LNCaP clone FGC (cell line): ENCODE results near the gene MSANTD1.

Source experiments
- DNase-seq: peaks from one replicate; pipeline ENCODE4 v3.0.0-alpha.2; 2011; ENCODE audit warnings: low read depth
- H3K4me3 ChIP-seq: 2 replicates; pipeline ENCODE4 v1.5.1; 2011; ENCODE audit warnings: mild to moderate bottlenecking, low read depth, low read length, control low read depth
- TF ChIP-seq, protein P1 (sequence below): IDR thresholded peaks from 2 replicates; pipeline ENCODE4 v1.5.1; 2012; ENCODE audit warnings: mild to moderate bottlenecking; ENCODE audit not compliant: control insufficient read depth, insufficient read depth; ENCODE audit errors: extremely low read depth

The MSANTD1 gene

DNA sequence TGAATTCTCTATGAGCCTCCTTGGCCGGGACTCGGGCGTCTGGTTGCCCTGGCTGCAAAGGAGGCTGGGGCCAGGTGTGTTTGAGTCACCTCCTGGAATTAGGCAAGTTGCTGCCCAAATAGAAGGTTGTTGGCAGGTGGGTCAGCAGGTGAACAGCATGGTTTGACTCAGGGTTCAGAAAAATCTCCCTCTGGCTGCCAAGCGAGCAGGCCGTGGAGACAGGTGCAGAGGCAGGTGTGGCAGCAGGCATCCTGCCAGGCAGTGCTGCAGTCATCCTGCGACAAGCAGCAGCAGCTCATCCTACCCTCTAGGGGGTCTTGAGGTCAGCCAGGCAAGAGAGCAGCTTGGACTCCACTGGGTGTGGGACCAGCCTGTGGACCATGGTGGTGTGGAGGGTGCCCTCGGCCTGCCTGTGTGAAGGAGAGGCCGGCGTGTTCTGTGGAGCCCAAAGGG lies 8.2 kb downstream of the MSANTD1 start:
- TF ChIP-seq, protein P1, sequence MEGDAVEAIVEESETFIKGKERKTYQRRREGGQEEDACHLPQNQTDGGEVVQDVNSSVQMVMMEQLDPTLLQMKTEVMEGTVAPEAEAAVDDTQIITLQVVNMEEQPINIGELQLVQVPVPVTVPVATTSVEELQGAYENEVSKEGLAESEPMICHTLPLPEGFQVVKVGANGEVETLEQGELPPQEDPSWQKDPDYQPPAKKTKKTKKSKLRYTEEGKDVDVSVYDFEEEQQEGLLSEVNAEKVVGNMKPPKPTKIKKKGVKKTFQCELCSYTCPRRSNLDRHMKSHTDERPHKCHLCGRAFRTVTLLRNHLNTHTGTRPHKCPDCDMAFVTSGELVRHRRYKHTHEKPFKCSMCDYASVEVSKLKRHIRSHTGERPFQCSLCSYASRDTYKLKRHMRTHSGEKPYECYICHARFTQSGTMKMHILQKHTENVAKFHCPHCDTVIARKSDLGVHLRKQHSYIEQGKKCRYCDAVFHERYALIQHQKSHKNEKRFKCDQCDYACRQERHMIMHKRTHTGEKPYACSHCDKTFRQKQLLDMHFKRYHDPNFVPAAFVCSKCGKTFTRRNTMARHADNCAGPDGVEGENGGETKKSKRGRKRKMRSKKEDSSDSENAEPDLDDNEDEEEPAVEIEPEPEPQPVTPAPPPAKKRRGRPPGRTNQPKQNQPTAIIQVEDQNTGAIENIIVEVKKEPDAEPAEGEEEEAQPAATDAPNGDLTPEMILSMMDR = no peak
- peak; percentile 11 for DNase-seq

DNA sequence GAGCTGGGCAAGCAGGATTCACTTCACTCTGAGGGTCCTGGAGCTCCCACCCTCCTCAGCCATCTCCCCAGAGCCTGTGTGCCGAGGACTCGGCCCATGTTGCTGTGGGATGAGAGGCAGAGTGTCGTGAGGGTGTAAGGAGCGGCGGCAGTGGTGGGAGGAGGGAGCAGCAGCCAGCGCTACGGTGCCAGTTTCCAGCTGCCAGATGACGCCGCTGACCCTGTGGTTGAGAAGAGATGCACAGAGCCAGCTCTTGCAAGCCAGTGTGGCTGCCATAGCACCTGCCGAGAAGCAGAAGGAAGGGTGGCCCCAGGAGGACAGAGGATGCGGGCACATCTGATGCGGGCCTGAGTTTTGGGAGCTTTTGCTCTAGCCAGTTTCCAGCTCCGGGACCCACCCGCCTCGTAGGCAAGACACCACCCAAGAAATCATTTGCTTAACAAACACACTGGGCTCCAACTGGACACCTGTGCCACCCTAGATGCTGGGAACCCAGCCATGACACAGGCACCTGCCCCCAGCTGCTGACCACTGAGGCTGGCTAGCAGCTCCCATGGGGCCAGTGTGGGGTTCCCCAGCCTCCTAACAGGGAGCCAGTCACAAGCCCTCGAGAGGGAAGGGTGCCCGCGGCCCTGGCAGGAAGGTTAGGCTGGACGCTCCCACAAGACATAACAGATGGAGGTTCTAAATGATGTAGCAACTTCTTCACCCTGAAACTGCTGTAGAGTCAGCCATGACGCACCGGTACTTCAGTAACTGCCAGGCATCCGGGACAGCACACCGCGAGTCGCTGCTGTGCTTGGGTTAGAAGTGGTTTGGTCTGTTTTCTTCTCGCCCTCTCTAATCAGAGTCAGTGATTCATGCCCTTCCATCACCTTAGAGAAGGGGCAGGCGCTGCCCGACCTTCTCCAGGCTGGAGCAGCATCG lies 8.9 kb downstream of the MSANTD1 start:
- no peak overlapping the region for H3K4me3 ChIP-seq
- TF ChIP-seq, protein P1 = no peak
- DNase-seq = no peak

More for the DNA sequence above, 8.2 kb downstream of the MSANTD1 start:
- no peak overlapping the region for H3K4me3 ChIP-seq

DNA sequence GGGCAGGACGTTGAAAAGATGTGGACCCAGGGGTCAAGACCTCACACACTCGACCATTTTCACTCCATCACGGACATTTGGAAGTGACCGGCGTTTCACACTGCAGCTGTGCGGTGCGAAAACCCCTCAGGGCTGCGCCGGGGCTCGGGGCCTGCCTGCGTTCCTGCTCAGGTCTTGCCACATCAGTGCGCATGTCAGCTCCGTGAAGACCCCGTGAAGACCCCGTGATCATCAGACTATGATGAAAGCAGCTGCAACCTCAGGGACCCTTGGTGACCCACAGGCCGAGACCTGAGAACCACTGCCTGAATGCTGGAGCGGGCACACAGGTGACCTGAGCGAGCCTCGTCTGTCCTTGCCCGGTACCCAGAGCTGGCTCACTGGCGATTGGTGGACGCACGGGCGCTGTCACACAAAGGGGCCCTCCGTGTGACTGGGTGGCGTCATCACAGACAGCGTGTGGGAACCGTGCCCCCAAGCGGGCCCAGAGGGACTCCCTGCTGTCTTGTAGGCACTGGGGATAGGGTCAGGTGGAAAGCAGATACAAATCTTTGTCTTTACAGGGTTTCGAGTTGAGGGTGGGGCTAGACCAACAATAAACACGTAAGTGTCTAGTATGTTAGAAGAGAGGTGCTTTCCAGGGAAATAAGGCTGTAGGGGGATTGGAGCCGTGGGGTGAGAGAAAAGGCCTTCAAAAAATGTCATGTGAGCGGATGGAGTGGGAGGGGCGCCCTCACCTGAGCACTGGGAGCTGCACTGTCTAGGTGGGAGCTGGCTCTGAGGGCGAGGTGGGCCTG lies 12.7 kb downstream of the MSANTD1 start:
- no peak for DNase-seq
- TF ChIP-seq, protein P1 = no peak
- H3K4me3 ChIP-seq = no peak overlapping the region

DNA sequence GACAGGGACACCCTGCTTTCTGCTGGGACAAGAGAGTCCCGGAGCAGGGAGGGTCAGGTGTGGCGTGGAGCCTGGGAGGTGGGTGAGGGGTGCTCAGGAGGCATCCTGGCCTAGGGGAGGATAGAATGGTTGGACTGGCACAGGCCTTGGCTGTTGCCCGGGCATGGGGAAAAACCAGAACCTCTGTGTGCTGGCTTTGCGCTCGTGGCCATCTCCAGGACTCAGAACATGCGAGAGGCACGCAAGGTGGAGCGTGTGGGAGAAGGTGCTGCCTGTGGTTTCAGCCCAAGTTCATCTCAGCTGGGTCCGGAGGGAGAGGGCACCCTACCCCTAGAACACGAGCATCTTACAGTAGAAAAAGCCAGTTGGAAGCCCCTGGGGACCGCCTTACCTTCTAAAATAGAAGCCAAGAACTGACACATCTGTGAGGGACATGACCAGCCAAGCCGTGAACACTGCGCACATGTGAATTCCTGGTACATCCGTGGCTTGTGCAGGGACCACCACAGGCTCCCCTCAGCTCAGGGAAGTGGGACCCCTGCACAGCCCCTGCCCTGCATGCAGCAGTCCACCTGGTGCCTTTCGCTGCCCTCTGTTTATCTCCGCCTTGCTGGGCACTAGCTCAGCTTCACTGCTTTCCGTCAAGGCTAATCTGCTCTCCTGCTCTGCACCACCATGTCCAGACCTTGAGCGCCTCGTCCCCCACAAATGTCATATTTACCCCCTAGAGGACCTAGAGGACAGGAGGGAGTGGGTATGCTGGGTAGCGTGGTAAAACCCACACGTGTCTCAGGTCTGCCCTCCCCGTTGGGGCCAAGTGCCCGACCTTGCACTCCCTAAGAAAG lies 13.5 kb downstream of the MSANTD1 start:
- TF ChIP-seq, protein P1 = no peak
- no peak for DNase-seq

DNA sequence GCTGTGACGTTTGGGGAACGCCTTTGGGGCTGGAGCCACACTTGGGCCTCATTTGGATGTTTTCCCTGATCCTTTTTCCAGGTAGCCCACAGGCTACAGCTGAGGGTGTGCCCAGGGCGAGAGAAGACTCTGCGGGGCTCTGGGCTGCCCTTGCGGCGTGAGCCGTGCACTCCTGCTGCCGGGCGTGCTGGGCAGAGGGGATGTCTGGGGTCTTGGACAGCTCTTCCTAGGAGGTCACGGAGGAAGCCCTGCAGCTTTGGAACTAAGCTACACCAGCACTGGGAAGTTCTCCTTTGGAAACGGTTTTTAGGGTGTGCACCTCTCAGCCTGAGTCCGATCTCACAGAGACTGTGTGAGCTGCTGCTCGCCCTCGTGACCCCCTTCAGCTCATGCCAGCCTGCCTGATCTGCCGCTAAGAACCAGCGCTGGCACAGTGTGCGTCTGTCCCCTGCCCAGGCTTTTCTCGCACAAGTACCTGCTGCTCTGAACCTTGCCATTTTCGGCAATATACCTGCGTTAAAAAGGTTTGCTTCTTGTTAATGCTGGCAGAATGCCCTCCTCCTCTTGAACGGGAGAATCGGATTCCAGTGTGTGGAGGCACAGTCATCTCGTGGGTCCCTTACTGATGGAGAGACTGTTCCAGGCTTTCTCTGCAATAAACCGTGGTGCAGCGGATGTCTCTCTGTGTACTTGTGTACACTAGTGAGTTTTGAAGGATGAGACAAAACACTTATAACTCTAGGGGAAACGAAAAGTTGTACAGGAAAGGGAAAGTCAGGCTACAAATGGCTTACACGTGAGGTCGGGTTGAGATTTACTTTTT lies 14.3 kb downstream of the MSANTD1 start:
- no peak overlapping the region for H3K4me3 ChIP-seq
- TF ChIP-seq, protein P1 = no peak
- no peak for DNase-seq

More for the DNA sequence above, 13.5 kb downstream of the MSANTD1 start:
- no peak overlapping the region for H3K4me3 ChIP-seq

DNA sequence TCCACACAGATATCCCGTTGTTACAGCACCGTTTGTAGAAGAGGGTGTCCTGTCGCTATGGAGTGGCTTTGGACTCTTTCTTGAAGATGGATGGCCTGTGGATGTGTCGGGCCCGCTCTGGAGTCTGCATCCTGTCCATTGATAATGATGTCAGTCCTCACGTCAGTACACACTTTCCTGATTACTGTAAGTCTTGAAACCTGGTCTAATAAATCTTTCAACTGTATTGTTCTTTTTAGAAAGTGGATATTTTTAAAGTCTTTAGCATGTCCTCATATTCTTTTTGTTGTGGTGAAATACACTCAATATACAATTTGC lies 14.9 kb downstream of the MSANTD1 start:
- no peak for DNase-seq
- TF ChIP-seq, protein P1 = no peak
- no peak overlapping the region for H3K4me3 ChIP-seq
